A549 (cell line): Measurements from ENCODE around the gene TM7SF2. TPM values are rescaled to one million over a fixed set of nuclear protein-coding genes. Genes with fewer than 3 reads are reported as not detected.

ENCODE experiments used
- ATAC-seq, 2 experiments: fragments of 200-7000 bp in 1 of 2; fragments of >200 bp in 1 of 2; cut with Nextera tagmentation in 1 of 2; cut with Tn5 transposase in 1 of 2; 3 replicates each; pipeline versions ENCODE4 v1.8.0 to v1.9.1; 2018 to 2020; ENCODE audit warnings: mild to moderate bottlenecking in 1 of 2, moderate library complexity in 1 of 2
- CTCF ChIA-PET: fragments of 300-600 bp; sonication (Branson Sonifier 250); formaldehyde crosslinking; extraction: SDS; loops from one replicate; lab custom pipeline; 2021; ENCODE audit warnings: antibody characterized with exemption, inconsistent platforms; lab: Yijun Ruan, JAX
- POLR2A ChIA-PET: fragments of 350-600 bp; formaldehyde crosslinking; extraction: SDS; loops from one replicate; lab custom pipeline; 2021; ENCODE audit warnings: antibody characterized with exemption, inconsistent platforms; lab: Yijun Ruan, JAX
- DNase-seq, 2 experiments: peaks; one replicate each; pipeline versions ENCODE4 v3.0.0 to v3.0.0-alpha.2; 2011 to 2016; ENCODE audit warnings: low read depth in 1 of 2, low spot score in 1 of 2
- FAIRE-seq: peaks from 2 replicates; lab custom pipeline; 2011; peaks lifted over from hg19 to GRCh38; lab: Jason Lieb, UNC
- H3K27ac ChIP-seq, 2 experiments: fragments of >200 bp; sonication (Bioruptor Twin); formaldehyde crosslinking; 3 replicates each; pipeline ENCODE4 v1.5.1; 2016 to 2017
- H3K4me1 ChIP-seq: fragments of >200 bp; sonication (Bioruptor Twin); formaldehyde crosslinking; 3 replicates; pipeline ENCODE4 v1.6.1; 2016
- H3K4me2 ChIP-seq: fragments of >200 bp; sonication (Bioruptor Twin); formaldehyde crosslinking; 3 replicates; pipeline ENCODE4 v1.6.1; 2016
- H3K4me3 ChIP-seq: fragments of >200 bp; sonication (Bioruptor Twin); formaldehyde crosslinking; 3 replicates; pipeline ENCODE4 v1.5.1; 2016
- H3K9me3 ChIP-seq: fragments of >200 bp; sonication (Bioruptor Twin); formaldehyde crosslinking; 3 replicates; pipeline ENCODE4 v1.6.1; 2016
- BCL3 ChIP-seq: fragments of >200 bp; sonication (Bioruptor Twin); formaldehyde crosslinking; IDR thresholded peaks from 3 replicates; pipeline ENCODE4 v1.6.1; 2016
- BHLHE40 ChIP-seq: IDR thresholded peaks from 2 replicates; pipeline ENCODE4 v1.6.1; 2012; ENCODE audit warnings: low read depth, low read length, inconsistent platforms
- CBX8 ChIP-seq: fragments of 200-600 bp; sonication (generic); IDR thresholded peaks from 2 replicates; pipeline ENCODE4 v1.6.1; 2016
- CTCF ChIP-seq: fragments of >200 bp; sonication (Bioruptor Twin); formaldehyde crosslinking; IDR thresholded peaks from 3 replicates; pipeline ENCODE4 v1.5.1; 2016
- EHMT2 ChIP-seq: fragments of 200-600 bp; sonication (generic); IDR thresholded peaks from 2 replicates; pipeline ENCODE4 v1.6.1; 2016; ENCODE audit warnings: antibody characterized with exemption, low read depth, mild to moderate bottlenecking, moderate library complexity
- FOSB ChIP-seq: fragments of 250-450 bp; sonication (Bioruptor Pico); IDR thresholded peaks from 2 replicates; pipeline ENCODE4 v1.5.0; 2020; ENCODE audit warnings: mild to moderate bottlenecking, moderate library complexity
- FOSL2 ChIP-seq, 2 experiments: fragments of 450-650 bp in 1 of 2; fragments of >200 bp in 1 of 2; sonication (Bioruptor Twin) in 1 of 2; formaldehyde crosslinking; IDR thresholded peaks; 2 replicates each; pipeline versions ENCODE4 v1.5.0 to v1.6.1; 2016 to 2020; ENCODE audit warnings: mild to moderate bottlenecking in 1 of 2, moderate library complexity in 1 of 2
- FOXS1 ChIP-seq: fragments of 250-450 bp; sonication (Bioruptor Pico); IDR thresholded peaks from 2 replicates; pipeline ENCODE4 v1.5.0; 2020; ENCODE audit warnings: mild to moderate bottlenecking, moderate library complexity
- HDAC2 ChIP-seq: fragments of 200-600 bp; sonication (generic); IDR thresholded peaks from 2 replicates; pipeline ENCODE4 v1.6.1; 2016
- HOXB13 ChIP-seq: fragments of 250-450 bp; sonication (Bioruptor Pico); IDR thresholded peaks from 2 replicates; pipeline ENCODE4 v1.5.0; 2020; ENCODE audit warnings: low read depth, mild to moderate bottlenecking, moderate library complexity
- HOXB5 ChIP-seq: fragments of 250-450 bp; sonication (Bioruptor Pico); IDR thresholded peaks from 2 replicates; pipeline ENCODE4 v1.5.0; 2020; ENCODE audit warnings: mild to moderate bottlenecking, moderate library complexity
- JUN ChIP-seq, 2 experiments: fragments of >200 bp; sonication (Bioruptor Twin); formaldehyde crosslinking; IDR thresholded peaks; 2 replicates in 1 of 2; 3 replicates in 1 of 2; pipeline ENCODE4 v1.6.1; 2016 to 2017
- KDM5A ChIP-seq: fragments of 200-600 bp; sonication (generic); IDR thresholded peaks from 2 replicates; pipeline ENCODE4 v1.6.1; 2016; ENCODE audit warnings: antibody characterized with exemption, mild to moderate bottlenecking
- MAX ChIP-seq: IDR thresholded peaks from 2 replicates; pipeline ENCODE4 v1.6.1; 2012
- MYC ChIP-seq: IDR thresholded peaks from 2 replicates; pipeline ENCODE4 v1.6.1; 2012; ENCODE audit warnings: mild to moderate bottlenecking, inconsistent platforms, low read length, improper control_type of control experiment, borderline replicate concordance
- NPAS2 ChIP-seq: fragments of 250-450 bp; sonication (Bioruptor Pico); IDR thresholded peaks from 2 replicates; pipeline ENCODE4 v1.8.0; 2022; ENCODE audit warnings: mild to moderate bottlenecking, moderate library complexity, borderline replicate concordance
- PHF8 ChIP-seq: fragments of 200-600 bp; sonication (generic); IDR thresholded peaks from 2 replicates; pipeline ENCODE4 v1.6.1; 2016; ENCODE audit warnings: low read depth, mild to moderate bottlenecking, antibody characterized with exemption, moderate library complexity, borderline replicate concordance
- POLR2A ChIP-seq: IDR thresholded peaks from 2 replicates; pipeline ENCODE4 v1.6.1; 2012; ENCODE audit warnings: mild to moderate bottlenecking, low read length
- RAD21 ChIP-seq, 2 experiments: fragments of >200 bp in 1 of 2; sonication (Bioruptor Twin) in 1 of 2; formaldehyde crosslinking in 1 of 2; IDR thresholded peaks in 1 of 2; conservative IDR thresholded peaks in 1 of 2; 2 replicates in 1 of 2; 3 replicates in 1 of 2; pipeline ENCODE4 v1.6.1; 2012 to 2018; ENCODE audit warnings: inconsistent platforms in 1 of 2
- RARB ChIP-seq: fragments of 250-450 bp; sonication (Bioruptor Pico); IDR thresholded peaks from 2 replicates; pipeline ENCODE4 v1.8.0; 2021; ENCODE audit warnings: mild to moderate bottlenecking, moderate library complexity
- RCOR1 ChIP-seq: fragments of 150-350 bp; IDR thresholded peaks from 2 replicates; pipeline ENCODE4 v1.6.1; 2014; ENCODE audit warnings: antibody characterized with exemption, low read length, low read depth
- REST ChIP-seq: fragments of 200-600 bp; sonication (generic); IDR thresholded peaks from 2 replicates; pipeline ENCODE4 v1.6.1; 2016; ENCODE audit warnings: antibody characterized with exemption, mild to moderate bottlenecking, moderate library complexity
- RNF2 ChIP-seq: fragments of 200-600 bp; sonication (generic); IDR thresholded peaks from 2 replicates; pipeline ENCODE4 v1.6.1; 2016; ENCODE audit warnings: low read depth, mild to moderate bottlenecking, antibody characterized with exemption, moderate library complexity, borderline replicate concordance
- TFCP2L1 ChIP-seq: fragments of 250-450 bp; sonication (Bioruptor Pico); IDR thresholded peaks from 2 replicates; pipeline ENCODE4 v1.5.0; 2021; ENCODE audit warnings: mild to moderate bottlenecking
- TP53 ChIP-seq: fragments of 250-450 bp; sonication (Bioruptor Pico); IDR thresholded peaks from 2 replicates; pipeline ENCODE4 v1.5.0; 2021; ENCODE audit warnings: mild to moderate bottlenecking, moderate library complexity
- ZFP36 ChIP-seq: fragments of 450-650 bp; IDR thresholded peaks from 2 replicates; pipeline ENCODE4 v1.6.1; 2014; ENCODE audit warnings: borderline replicate concordance; ENCODE audit not compliant: partially characterized antibody
- WGBS: methylation state at CpG from one replicate; pipeline ENCODE4 v1.1.6; 2017; ENCODE audit errors: missing lambda C conversion rate; 5-methylcytosine and 5-hydroxymethylcytosine counted together
- polyA plus RNA-seq, 4 experiments: library from polyadenylated mRNA; depleted of rRNA in 3 of 4; stranded (reverse); fragments of >200 nt; fragmentation: RNase III in 1 of 4; extraction: RNeasy Plus Mini Kit Qiagen cat#74134 plus additional on column Dnase treatment in 1 of 4; gene quantifications; 2 replicates in 3 of 4; 3 replicates in 1 of 4; pipeline ENCODE4 v1.2.3, GENCODE V29; 2011 to 2017
- TF ChIP-seq, protein P1 (sequence below): fragments of 250-450 bp; sonication (Bioruptor Pico); IDR thresholded peaks from 2 replicates; pipeline ENCODE4 v1.5.0; 2020; ENCODE audit warnings: low read depth, mild to moderate bottlenecking, moderate library complexity
- TF ChIP-seq, protein P2 (sequence below): fragments of 450-650 bp; IDR thresholded peaks from 2 replicates; pipeline ENCODE4 v1.6.1; 2014; ENCODE audit warnings: antibody characterized with exemption
- TF ChIP-seq, protein P3 (sequence below): fragments of 150-350 bp; IDR thresholded peaks from 2 replicates; pipeline ENCODE4 v1.6.1; 2014; ENCODE audit warnings: low read depth, mild to moderate bottlenecking, low read length

Gene TM7SF2
- polyA plus RNA-seq, 2 of the 4 experiments (the other 2 are of a cell fraction): 8.2 TPM

- Histone ChIP-seq H3K4me3 (peak within 1 kb of the TSS; percentile 71), H3K27ac (peak within 1 kb of the TSS; percentile 88 to 94), H3K4me1 (peaks cover 20% of the 10 kb centered on the region; the same call in 2 of the 3 replicates), H3K9me3 (no peaks in the 10 kb centered on the region), H3K4me2 (peak within 1 kb of the TSS; percentile 92)
- ATAC-seq: peak; percentile 87 to 90
- DNase-seq: peak; percentile 94 to 98
- FAIRE-seq: peak; percentile 79
- POLR2A ChIA-PET: interaction anchor here (0.7 to 2.5 kb wide), 13 partner anchors 9 to 541 kb away, joined by 3 to 37 read pairs (median 5); partner anchors contain the start of genes CAPN1, SYVN1, TM7SF2 and VPS51
- CTCF ChIA-PET: interaction anchor here (1.3 to 6.3 kb wide), 5 partner anchors 7 to 58 kb away, joined by 3 to 75 read pairs (median 19); partner anchors contain the start of genes CAPN1 and TM7SF2
- WGBS: 1% methylated on average over 48 of the region's 64 CpGs
- peak; percentile 95 for TF ChIP-seq POLR2A
- TF ChIP-seq FOXS1: no peak
- TF ChIP-seq RNF2: no peak
- TF ChIP-seq KDM5A: peak; percentile 93
- peak; percentile 79; the same call in 1 of the 2 replicates for TF ChIP-seq HDAC2
- TF ChIP-seq FOSL2 (IDR thresholded peaks at IDR 0.05): no peak
- no peak for TF ChIP-seq FOSL2 (CRISPR knock-in tag; IDR thresholded peaks at IDR 0.05)
- TF ChIP-seq, protein P1, sequence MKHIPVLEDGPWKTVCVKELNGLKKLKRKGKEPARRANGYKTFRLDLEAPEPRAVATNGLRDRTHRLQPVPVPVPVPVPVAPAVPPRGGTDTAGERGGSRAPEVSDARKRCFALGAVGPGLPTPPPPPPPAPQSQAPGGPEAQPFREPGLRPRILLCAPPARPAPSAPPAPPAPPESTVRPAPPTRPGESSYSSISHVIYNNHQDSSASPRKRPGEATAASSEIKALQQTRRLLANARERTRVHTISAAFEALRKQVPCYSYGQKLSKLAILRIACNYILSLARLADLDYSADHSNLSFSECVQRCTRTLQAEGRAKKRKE (CRISPR knock-in tag): no peak
- no peak for TF ChIP-seq RCOR1
- no peak for TF ChIP-seq ZFP36
- no peak for TF ChIP-seq HOXB5 (CRISPR knock-in tag)
- TF ChIP-seq TFCP2L1: no peak
- TF ChIP-seq CTCF: no peak
- 0 out of 2 replicates have a peak, but pooled peaks have one; percentile 40 for TF ChIP-seq TP53 (CRISPR knock-in tag)
- peak; percentile 87 for TF ChIP-seq BCL3
- TF ChIP-seq, protein P2, sequence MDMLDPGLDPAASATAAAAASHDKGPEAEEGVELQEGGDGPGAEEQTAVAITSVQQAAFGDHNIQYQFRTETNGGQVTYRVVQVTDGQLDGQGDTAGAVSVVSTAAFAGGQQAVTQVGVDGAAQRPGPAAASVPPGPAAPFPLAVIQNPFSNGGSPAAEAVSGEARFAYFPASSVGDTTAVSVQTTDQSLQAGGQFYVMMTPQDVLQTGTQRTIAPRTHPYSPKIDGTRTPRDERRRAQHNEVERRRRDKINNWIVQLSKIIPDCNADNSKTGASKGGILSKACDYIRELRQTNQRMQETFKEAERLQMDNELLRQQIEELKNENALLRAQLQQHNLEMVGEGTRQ: no peak
- no peak for TF ChIP-seq RARB (CRISPR knock-in tag)
- TF ChIP-seq MAX: peak; percentile 77
- no peak for TF ChIP-seq EHMT2
- TF ChIP-seq FOSB (CRISPR knock-in tag): no peak
- TF ChIP-seq CBX8: no peak
- no peak for TF ChIP-seq HOXB13 (CRISPR knock-in tag)
- 0 out of 2 replicates have a peak, but pooled peaks have one; percentile 32 for TF ChIP-seq BHLHE40
- TF ChIP-seq RAD21 (conservative IDR thresholded peaks at IDR 0.05 in 1 of 2, IDR thresholded peaks at IDR 0.05 in 1 of 2): no peak
- no peak for TF ChIP-seq REST
- TF ChIP-seq, protein P3, sequence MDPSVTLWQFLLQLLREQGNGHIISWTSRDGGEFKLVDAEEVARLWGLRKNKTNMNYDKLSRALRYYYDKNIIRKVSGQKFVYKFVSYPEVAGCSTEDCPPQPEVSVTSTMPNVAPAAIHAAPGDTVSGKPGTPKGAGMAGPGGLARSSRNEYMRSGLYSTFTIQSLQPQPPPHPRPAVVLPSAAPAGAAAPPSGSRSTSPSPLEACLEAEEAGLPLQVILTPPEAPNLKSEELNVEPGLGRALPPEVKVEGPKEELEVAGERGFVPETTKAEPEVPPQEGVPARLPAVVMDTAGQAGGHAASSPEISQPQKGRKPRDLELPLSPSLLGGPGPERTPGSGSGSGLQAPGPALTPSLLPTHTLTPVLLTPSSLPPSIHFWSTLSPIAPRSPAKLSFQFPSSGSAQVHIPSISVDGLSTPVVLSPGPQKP: no peak
- peak; percentile 89 to 95; a peak in 4 of 5 replicates for TF ChIP-seq JUN (IDR thresholded peaks at IDR 0.05)
- peak; percentile 90 for TF ChIP-seq PHF8
- no peak for TF ChIP-seq NPAS2 (CRISPR knock-in tag)
- TF ChIP-seq MYC: peak; percentile 36; the same call in 1 of the 2 replicates
Measured at GRCh38 chr11:65121865-65122696, 10.4 kb downstream of the TM7SF2 start, which contains the start of the genes FAU and MRPL49. Gene FAU (minus strand): TSS chr11:65122134. CDS start chr11:65121813, 321 bp downstream. Gene MRPL49 (plus strand): TSS chr11:65122321. CDS start chr11:65122347, 26 bp downstream.
